Activated T-helper 1 cell treated with anti-CD3 and anti-CD28 coated beads, Interleukin-12 subunit alpha, Interleukin-12 subunit beta, Interleukin-2, Interleukin-4 antibody, amounts not matched to agents 30 ng/mL and 10 ng/mL and 1 ng/mL, durations not matched to agents 14 hours and 24 hours and 36 hours (primary cell): ENCODE data around the gene LRRK1. TPM values are rescaled to one million over a fixed set of nuclear protein-coding genes. Genes with fewer than 3 reads are reported as not detected.
A peak's percentile ranks its signal among the peaks of the same experiment; 100 is the strongest.

Experiments used
- DNase-seq: peaks from one replicate; pipeline ENCODE4 v3.0.0; 2021; ENCODE audit warnings: low spot score
- H3K27ac Mint-ChIP-seq: one replicate; pipeline ENCODE4 v1.8.0; 2021; ENCODE audit warnings: mild to moderate bottlenecking, mixed read lengths
- H3K27me3 Mint-ChIP-seq: one replicate; pipeline ENCODE4 v1.8.0; 2022; ENCODE audit warnings: mild to moderate bottlenecking, moderate library complexity, mixed read lengths; ENCODE audit not compliant: insufficient read depth
- H3K36me3 Mint-ChIP-seq: one replicate; pipeline ENCODE4 v1.8.0; 2021; ENCODE audit warnings: low read depth, mixed read lengths
- H3K4me1 Mint-ChIP-seq: one replicate; pipeline ENCODE4 v1.8.0; 2021; ENCODE audit warnings: low read depth, mixed read lengths
- H3K4me3 Mint-ChIP-seq: one replicate; pipeline ENCODE4 v1.8.0; 2021; ENCODE audit warnings: mild to moderate bottlenecking, moderate library complexity, mixed read lengths
- H3K9me3 Mint-ChIP-seq: one replicate; pipeline ENCODE4 v1.8.0; 2021; ENCODE audit warnings: mixed read lengths
- intact Hi-C: fragments of 100-400 bp; cut with micrococcal nuclease; formaldehyde crosslinking; loops from one replicate; pipeline ENCODE4 v1.15.1; 2024
- total RNA-seq: library from RNA; stranded (reverse); gene quantifications from 2 replicates; pipeline ENCODE4 v1.2.3, GENCODE V29; 2022

The LRRK1 gene
- total RNA-seq, 1 donor from 2014 or later: 1.9 TPM

GRCh38 chr15:100881573-100882336 lies 37.4 kb upstream of the LRRK1 start:
- Mint-ChIP-seq H3K36me3 (no peaks in the 10 kb centered on the region), H3K4me3 (no peak overlapping the region), H3K4me1 (no peaks in the 10 kb centered on the region), H3K27ac (no peak overlapping the region), H3K27me3 (peaks cover 61% of the 10 kb centered on the region), H3K9me3 (no peaks in the 10 kb centered on the region)
- intact Hi-C loops: no loop called here
- no peak for DNase-seq

- Mint-ChIP-seq H3K9me3 (no peaks in the 10 kb centered on the region), H3K36me3 (no peaks in the 10 kb centered on the region), H3K4me1 (no peaks in the 10 kb centered on the region), H3K4me3 (no peak overlapping the region), H3K27ac (no peak overlapping the region), H3K27me3 (peaks cover 55% of the 10 kb centered on the region)
- intact Hi-C loops: no loop called here
- no peak for DNase-seq
Observed at GRCh38 chr15:100885116-100885515, 34.0 kb upstream of the LRRK1 start.

- no peak for DNase-seq
- no peak overlapping the region for H3K4me3 Mint-ChIP-seq
- intact Hi-C loops: no loop called here
- H3K27me3 Mint-ChIP-seq: peaks cover 49% of the 10 kb centered on the region
- no peaks in the 10 kb centered on the region for H3K9me3 Mint-ChIP-seq
- H3K4me1 Mint-ChIP-seq: no peaks in the 10 kb centered on the region
- H3K36me3 Mint-ChIP-seq: no peaks in the 10 kb centered on the region
- H3K27ac Mint-ChIP-seq: no peak overlapping the region
Observed at GRCh38 chr15:100885811-100886210, 33.3 kb upstream of the LRRK1 start.

GRCh38 chr15:100887211-100887913 lies 31.8 kb upstream of the LRRK1 start:
- Mint-ChIP-seq H3K27ac (no peak overlapping the region), H3K4me1 (no peaks in the 10 kb centered on the region), H3K4me3 (no peak overlapping the region), H3K9me3 (no peaks in the 10 kb centered on the region), H3K27me3 (peaks cover 43% of the 10 kb centered on the region), H3K36me3 (no peaks in the 10 kb centered on the region)
- DNase-seq: no peak
- intact Hi-C loops: no loop called here

- Mint-ChIP-seq H3K9me3 (no peaks in the 10 kb centered on the region), H3K27me3 (peaks cover 29% of the 10 kb centered on the region), H3K36me3 (no peaks in the 10 kb centered on the region), H3K27ac (no peak overlapping the region), H3K4me1 (no peaks in the 10 kb centered on the region), H3K4me3 (no peak overlapping the region)
- intact Hi-C loops: no loop called here
- no peak for DNase-seq
Observed at GRCh38 chr15:100889385-100890050, 29.6 kb upstream of the LRRK1 start.

- intact Hi-C loops: no loop called here
- H3K4me1 Mint-ChIP-seq: no peaks in the 10 kb centered on the region
Observed at GRCh38 chr15:100890051-100890720, 29.0 kb upstream of the LRRK1 start.

GRCh38 chr15:100890850-100891249 lies 28.3 kb upstream of the LRRK1 start:
- Mint-ChIP-seq H3K27me3 (peaks cover 27% of the 10 kb centered on the region), H3K4me3 (no peak overlapping the region), H3K4me1 (no peaks in the 10 kb centered on the region), H3K36me3 (no peaks in the 10 kb centered on the region), H3K27ac (no peak overlapping the region), H3K9me3 (no peaks in the 10 kb centered on the region)
- no peak for DNase-seq
- intact Hi-C loops: no loop called here

More at GRCh38 chr15:100890051-100890720, 29.0 kb upstream of the LRRK1 start:
- DNase-seq: no peak
- no peaks in the 10 kb centered on the region for H3K36me3 Mint-ChIP-seq
- peaks cover 27% of the 10 kb centered on the region for H3K27me3 Mint-ChIP-seq
- no peaks in the 10 kb centered on the region for H3K9me3 Mint-ChIP-seq
- no peak overlapping the region for H3K27ac Mint-ChIP-seq
- no peak overlapping the region for H3K4me3 Mint-ChIP-seq

GRCh38 chr15:100891307-100892012 lies 27.7 kb upstream of the LRRK1 start:
- intact Hi-C loops: no loop called here
- Mint-ChIP-seq H3K9me3 (no peaks in the 10 kb centered on the region), H3K4me1 (no peaks in the 10 kb centered on the region), H3K27me3 (peaks cover 27% of the 10 kb centered on the region), H3K4me3 (no peak overlapping the region), H3K27ac (no peak overlapping the region), H3K36me3 (no peaks in the 10 kb centered on the region)
- no peak for DNase-seq

GRCh38 chr15:100892013-100892355 lies 27.2 kb upstream of the LRRK1 start:
- no peak overlapping the region for H3K4me3 Mint-ChIP-seq
- H3K4me1 Mint-ChIP-seq: no peaks in the 10 kb centered on the region
- H3K36me3 Mint-ChIP-seq: no peaks in the 10 kb centered on the region
- H3K27me3 Mint-ChIP-seq: peaks cover 24% of the 10 kb centered on the region
- H3K9me3 Mint-ChIP-seq: no peaks in the 10 kb centered on the region
- DNase-seq: no peak
- H3K27ac Mint-ChIP-seq: no peak overlapping the region
- intact Hi-C loops: no loop called here

- H3K36me3 Mint-ChIP-seq: no peaks in the 10 kb centered on the region
- peak overlapping the region; percentile 51 for H3K27ac Mint-ChIP-seq
- DNase-seq: no peak
- no peaks in the 10 kb centered on the region for H3K4me1 Mint-ChIP-seq
- no peaks in the 10 kb centered on the region for H3K9me3 Mint-ChIP-seq
- H3K4me3 Mint-ChIP-seq: no peak overlapping the region
- peaks cover 25% of the 10 kb centered on the region for H3K27me3 Mint-ChIP-seq
- intact Hi-C loops: no loop called here
Observed at GRCh38 chr15:100893261-100893963, 25.7 kb upstream of the LRRK1 start.

- Mint-ChIP-seq H3K27ac (no peak overlapping the region), H3K4me3 (no peak overlapping the region), H3K27me3 (peaks cover 25% of the 10 kb centered on the region), H3K9me3 (no peaks in the 10 kb centered on the region), H3K36me3 (no peaks in the 10 kb centered on the region), H3K4me1 (no peaks in the 10 kb centered on the region)
- intact Hi-C loops: no loop called here
- no peak for DNase-seq
Observed at GRCh38 chr15:100893964-100894295, 25.2 kb upstream of the LRRK1 start.

- H3K9me3 Mint-ChIP-seq: no peaks in the 10 kb centered on the region
- H3K4me3 Mint-ChIP-seq: no peak overlapping the region
- peaks cover 13% of the 10 kb centered on the region for H3K27me3 Mint-ChIP-seq
- H3K27ac Mint-ChIP-seq: no peak overlapping the region
- intact Hi-C loops: no loop called here
- DNase-seq: no peak
- H3K36me3 Mint-ChIP-seq: no peaks in the 10 kb centered on the region
- H3K4me1 Mint-ChIP-seq: no peaks in the 10 kb centered on the region
Observed at GRCh38 chr15:100895721-100896120, 23.4 kb upstream of the LRRK1 start.
